MCF 10A (cell line): ENCODE data around the gene DUSP22. TPM values are rescaled to one million over a fixed set of nuclear protein-coding genes. Genes with fewer than 3 reads are reported as not detected.

ENCODE experiments used
- BruUV-seq: library from RNA; stranded (reverse); fragments of 400-500 nt; replicated peaks from 2 replicates; lab custom pipeline; 2021; lab: Mats Ljungman, UMichigan
- CTCF ChIA-PET: fragments of 300-600 bp; sonication (Branson Sonifier 250); formaldehyde crosslinking; extraction: SDS; loops from one replicate; lab custom pipeline; 2021; ENCODE audit warnings: antibody characterized with exemption, inconsistent platforms; lab: Yijun Ruan, JAX
- POLR2A ChIA-PET: fragments of 300-600, 350-650 bp; sonication (Branson Sonifier 250); formaldehyde crosslinking; extraction: SDS; loops from one replicate; lab custom pipeline; 2020; ENCODE audit warnings: antibody characterized with exemption, inconsistent platforms; lab: Yijun Ruan, JAX
- DNase-seq: peaks from one replicate; pipeline ENCODE4 v3.0.0-alpha.2; 2018; ENCODE audit not compliant: unreplicated experiment
- H3K27ac Mint-ChIP-seq: one replicate; pipeline ENCODE4 v1.8.0; 2022; ENCODE audit warnings: mild to moderate bottlenecking, low read depth, mixed read lengths; ENCODE audit not compliant: unreplicated experiment
- H3K27me3 Mint-ChIP-seq: one replicate; pipeline ENCODE4 v1.8.0; 2022; ENCODE audit warnings: mixed read lengths; ENCODE audit not compliant: insufficient read depth, unreplicated experiment
- H3K36me3 Mint-ChIP-seq: one replicate; pipeline ENCODE4 v1.8.0; 2022; ENCODE audit warnings: mild to moderate bottlenecking, moderate library complexity, mixed read lengths; ENCODE audit not compliant: insufficient read depth, unreplicated experiment
- H3K4me1 Mint-ChIP-seq: one replicate; pipeline ENCODE4 v1.8.0; 2022; ENCODE audit warnings: mixed read lengths; ENCODE audit not compliant: insufficient read depth, unreplicated experiment
- H3K4me3 Mint-ChIP-seq: one replicate; pipeline ENCODE4 v1.8.0; 2022; ENCODE audit warnings: mild to moderate bottlenecking, moderate library complexity, mixed read lengths; ENCODE audit not compliant: unreplicated experiment
- H3K9me3 Mint-ChIP-seq: one replicate; pipeline ENCODE4 v1.8.0; 2022; ENCODE audit warnings: mixed read lengths; ENCODE audit not compliant: unreplicated experiment
- intact Hi-C: fragments of 100-400 bp; cut with micrococcal nuclease; formaldehyde crosslinking; loops from 2 replicates; pipeline ENCODE4 v1.14.1; 2022
- total RNA-seq: library from RNA; stranded (reverse); gene quantifications from 2 replicates; pipeline ENCODE4 v1.2.3, GENCODE V29; 2022
- TF ChIP-seq, protein P1 (sequence below): fragments of 200-600 bp; IDR thresholded peaks from one replicate; pipeline ENCODE4 v1.8.0; 2022; ENCODE audit warnings: antibody characterized with exemption, mild to moderate bottlenecking; ENCODE audit not compliant: unreplicated experiment

The DUSP22 gene
- total RNA-seq, 1 experiment from 2014 or later, result 29.4 TPM

DNA sequence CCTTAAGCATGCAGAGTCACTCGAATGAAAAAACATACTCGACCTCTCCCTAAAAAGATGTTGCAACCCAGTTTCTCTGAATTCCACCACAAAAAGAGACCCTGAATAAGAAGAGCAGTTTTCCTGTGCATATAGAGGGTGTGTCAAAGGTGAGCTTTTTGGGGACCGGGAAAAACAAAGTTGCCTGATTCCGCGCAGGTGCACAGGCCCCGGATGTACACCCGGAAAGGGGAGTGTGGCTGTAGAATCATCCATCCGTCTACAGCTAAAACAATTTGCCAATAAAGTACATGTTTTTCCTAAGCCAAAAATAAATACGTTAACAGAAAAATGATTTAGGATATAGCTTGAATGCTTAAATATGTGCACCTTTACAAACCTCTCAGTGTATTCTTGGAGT is 58.1 kb downstream of the DUSP22 start:
- no TSS peak for BruUV-seq
- TF ChIP-seq, protein P1, sequence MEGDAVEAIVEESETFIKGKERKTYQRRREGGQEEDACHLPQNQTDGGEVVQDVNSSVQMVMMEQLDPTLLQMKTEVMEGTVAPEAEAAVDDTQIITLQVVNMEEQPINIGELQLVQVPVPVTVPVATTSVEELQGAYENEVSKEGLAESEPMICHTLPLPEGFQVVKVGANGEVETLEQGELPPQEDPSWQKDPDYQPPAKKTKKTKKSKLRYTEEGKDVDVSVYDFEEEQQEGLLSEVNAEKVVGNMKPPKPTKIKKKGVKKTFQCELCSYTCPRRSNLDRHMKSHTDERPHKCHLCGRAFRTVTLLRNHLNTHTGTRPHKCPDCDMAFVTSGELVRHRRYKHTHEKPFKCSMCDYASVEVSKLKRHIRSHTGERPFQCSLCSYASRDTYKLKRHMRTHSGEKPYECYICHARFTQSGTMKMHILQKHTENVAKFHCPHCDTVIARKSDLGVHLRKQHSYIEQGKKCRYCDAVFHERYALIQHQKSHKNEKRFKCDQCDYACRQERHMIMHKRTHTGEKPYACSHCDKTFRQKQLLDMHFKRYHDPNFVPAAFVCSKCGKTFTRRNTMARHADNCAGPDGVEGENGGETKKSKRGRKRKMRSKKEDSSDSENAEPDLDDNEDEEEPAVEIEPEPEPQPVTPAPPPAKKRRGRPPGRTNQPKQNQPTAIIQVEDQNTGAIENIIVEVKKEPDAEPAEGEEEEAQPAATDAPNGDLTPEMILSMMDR, result no peak
- no peak for DNase-seq
- H3K27ac Mint-ChIP-seq, result no peak overlapping the region
- ChIA-PET POLR2A (interaction anchor here (1.0 to 1.1 kb wide), 2 partner anchors 11 to 12 kb away, joined by 3 to 4 read pairs; no protein-coding TSS in a partner anchor), CTCF (interaction anchor here (3.3 kb wide), 1 partner anchor 12 kb away, joined by 16 read pairs; no protein-coding TSS in a partner anchor)
- peaks cover 27% of the 10 kb centered on the region for H3K36me3 Mint-ChIP-seq
- H3K4me3 Mint-ChIP-seq, result no peak overlapping the region
- intact Hi-C loops, result no loop called here
- no peaks in the 10 kb centered on the region for H3K27me3 Mint-ChIP-seq
- H3K9me3 Mint-ChIP-seq, result no peaks in the 10 kb centered on the region
- no peaks in the 10 kb centered on the region for H3K4me1 Mint-ChIP-seq

DNA sequence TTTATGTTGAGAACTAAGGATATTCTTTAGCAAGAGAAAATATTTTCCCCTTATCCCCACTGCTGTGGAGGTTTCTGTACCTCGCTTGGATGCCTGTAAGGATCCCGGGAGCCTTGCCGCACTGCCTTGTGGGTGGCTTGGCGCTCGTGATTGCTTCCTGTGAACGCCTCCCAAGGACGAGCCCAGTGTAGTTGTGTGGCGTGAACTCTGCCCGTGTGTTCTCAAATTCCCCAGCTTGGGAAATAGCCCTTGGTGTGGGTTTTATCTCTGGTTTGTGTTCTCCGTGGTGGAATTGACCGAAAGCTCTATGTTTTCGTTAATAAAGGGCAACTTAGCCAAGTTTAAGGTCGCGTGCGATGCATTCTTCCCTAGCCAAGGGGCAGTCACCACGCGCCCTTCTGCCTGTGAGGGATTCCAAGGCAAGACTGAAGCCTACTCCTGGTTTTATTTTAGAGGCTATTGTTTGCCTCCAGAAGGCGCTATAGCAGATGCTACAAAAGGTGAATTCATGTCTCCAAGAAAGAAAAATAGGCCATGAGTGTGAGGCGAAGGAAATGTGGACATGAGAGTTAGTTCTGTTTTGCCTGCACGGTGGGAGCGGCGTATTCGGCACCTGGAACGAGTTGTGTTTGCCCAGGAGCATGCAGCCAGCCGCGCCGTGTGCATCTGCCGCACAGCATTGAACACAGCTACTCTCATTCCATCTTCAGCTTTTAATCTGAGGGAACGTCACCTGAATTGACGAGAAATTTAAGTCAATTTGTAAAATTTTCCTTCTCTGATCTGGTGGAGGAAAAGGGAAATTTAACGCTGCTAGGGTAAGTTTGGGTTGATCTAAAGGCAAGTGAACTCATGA is 59.0 kb downstream of the DUSP22 start:
- Mint-ChIP-seq H3K4me3 (no peak overlapping the region), H3K9me3 (no peaks in the 10 kb centered on the region), H3K4me1 (no peaks in the 10 kb centered on the region), H3K27me3 (no peaks in the 10 kb centered on the region), H3K27ac (no peak overlapping the region), H3K36me3 (peaks cover 22% of the 10 kb centered on the region)
- POLR2A ChIA-PET, result interaction anchor here (0.9 kb wide), 1 partner anchor 10 kb away, joined by 4 read pairs; no protein-coding TSS in a partner anchor
- TSS peak; percentile 54 for BruUV-seq
- CTCF ChIA-PET, result interaction anchor here (0.6 to 3.3 kb wide), 4 partner anchors 10 to 24 kb away, joined by 3 to 16 read pairs (median 3); no protein-coding TSS in a partner anchor
- TF ChIP-seq, protein P1, result no peak
- no peak for DNase-seq
- intact Hi-C loops, result no loop called here

DNA sequence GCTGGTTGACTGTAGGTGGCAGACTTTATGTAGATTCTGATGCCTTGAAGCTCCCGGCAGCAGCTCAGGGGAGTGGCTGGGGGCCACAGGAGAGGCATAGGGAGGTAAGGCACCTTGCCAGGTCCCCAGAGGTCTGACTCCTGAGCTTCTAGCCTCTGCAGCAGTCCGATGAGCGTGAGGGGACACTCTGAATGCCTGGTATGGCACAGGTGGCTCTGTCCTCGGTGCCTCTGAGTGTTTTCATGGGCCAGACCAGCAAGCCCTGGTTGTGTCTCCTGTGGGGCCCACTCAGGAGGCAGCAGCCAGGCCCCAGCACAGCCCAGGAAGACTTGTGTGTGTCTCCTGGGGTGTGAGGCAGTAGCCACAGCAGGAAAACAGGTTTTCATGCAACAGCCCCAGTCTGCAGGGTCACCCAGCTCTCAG is 59.6 kb downstream of the DUSP22 start:
- Mint-ChIP-seq H3K27me3 (no peaks in the 10 kb centered on the region), H3K36me3 (peaks cover 19% of the 10 kb centered on the region)

More for the DNA sequence above, 59.6 kb downstream of the DUSP22 start:
- Mint-ChIP-seq H3K9me3 (no peaks in the 10 kb centered on the region), H3K4me1 (no peaks in the 10 kb centered on the region), H3K4me3 (no peak overlapping the region), H3K27ac (no peak overlapping the region)
- BruUV-seq, result no TSS peak
- CTCF ChIA-PET, result interaction anchor here (0.9 to 3.3 kb wide), 3 partner anchors 10 to 19 kb away, joined by 3 to 16 read pairs (median 3); no protein-coding TSS in a partner anchor
- intact Hi-C loops, result no loop called here
- POLR2A ChIA-PET, result interaction anchor here (0.9 kb wide), 1 partner anchor 9 kb away, joined by 4 read pairs; no protein-coding TSS in a partner anchor
- TF ChIP-seq, protein P1, result no peak
- no peak for DNase-seq
